ENCODE data around the gene ACE2.
A peak's percentile ranks its signal among the peaks of the same experiment; 100 is the strongest.
"Not testable (repeated sequence)": the region's sequence is repeated elsewhere in the genome, so short reads cannot be mapped to it uniquely, and the experiment has no call there.

Gene ACE2

GRCh38 chrX:15600745-15601144 is at the start of gene ACE2:
Gene ACE2 (minus strand): TSS chrX:15600960. CDS start chrX:15600911, 49 bp downstream.
- no peak for DNase-seq (ENCODE audit: low read depth)

GRCh38 chrX:15647510-15647909 is 46.8 kb upstream of the ACE2 start:
- not testable (repeated sequence) for DNase-seq (ENCODE audit: low read depth)

- DNase-seq (ENCODE audit: low read depth): no peak
Observed at GRCh38 chrX:15646543-15646942, 45.8 kb upstream of the ACE2 start.

GRCh38 chrX:15646031-15646430 is 45.3 kb upstream of the ACE2 start:
- no peak for DNase-seq (ENCODE audit: low read depth)

GRCh38 chrX:15645266-15645665 is 44.5 kb upstream of the ACE2 start:
- DNase-seq (ENCODE audit: low read depth): no peak

- DNase-seq (ENCODE audit: low read depth): no peak
Observed at GRCh38 chrX:15644560-15644872, 43.8 kb upstream of the ACE2 start.

- no peak for DNase-seq (ENCODE audit: low read depth)
Observed at GRCh38 chrX:15643786-15644559, 43.2 kb upstream of the ACE2 start.

GRCh38 chrX:15631637-15632036 is 30.9 kb upstream of the ACE2 start:
- no peak for DNase-seq (ENCODE audit: low read depth)

GRCh38 chrX:15623054-15623453 is 22.3 kb upstream of the ACE2 start:
- no peak for DNase-seq (ENCODE audit: low read depth)

GRCh38 chrX:15619053-15619755 is 18.4 kb upstream of the ACE2 start:
- peak; percentile 30 for DNase-seq (ENCODE audit: low read depth)

- peak; percentile 62 for DNase-seq (ENCODE audit: low read depth)
Observed at GRCh38 chrX:15617111-15617510, 16.4 kb upstream of the ACE2 start.

GRCh38 chrX:15616531-15616930 is 15.8 kb upstream of the ACE2 start:
- DNase-seq (ENCODE audit: low read depth): peak; percentile 73

- DNase-seq (ENCODE audit: low read depth): no peak
Observed at GRCh38 chrX:15607067-15607466, 6.3 kb upstream of the ACE2 start.

GRCh38 chrX:15606136-15606535 is 5.4 kb upstream of the ACE2 start:
- DNase-seq (ENCODE audit: low read depth): no peak

GRCh38 chrX:15605226-15605625 is 4.5 kb upstream of the ACE2 start:
- DNase-seq (ENCODE audit: low read depth): no peak

GRCh38 chrX:15602761-15603160 is 2.0 kb upstream of the ACE2 start:
- DNase-seq (ENCODE audit: low read depth): no peak

GRCh38 chrX:15601932-15602331 is 1.2 kb upstream of the ACE2 start:
- DNase-seq (ENCODE audit: low read depth): no peak

GRCh38 chrX:15600049-15600448 is 711 bp downstream of the ACE2 start:
- no peak for DNase-seq (ENCODE audit: low read depth)

- no peak for DNase-seq (ENCODE audit: low read depth)
Observed at GRCh38 chrX:15599461-15599860, 1.3 kb downstream of the ACE2 start.

- DNase-seq (ENCODE audit: low read depth): no peak
Observed at GRCh38 chrX:15598026-15598425, 2.7 kb downstream of the ACE2 start.

GRCh38 chrX:15594371-15594770 is 6.4 kb downstream of the ACE2 start:
- no peak for DNase-seq (ENCODE audit: low read depth)

GRCh38 chrX:15579778-15580747 is 20.7 kb downstream of the ACE2 start:
- peak; percentile 62 for DNase-seq (ENCODE audit: low read depth)

GRCh38 chrX:15576019-15576418 is 24.7 kb downstream of the ACE2 start:
- DNase-seq (ENCODE audit: low read depth): no peak

Measured in amniotic epithelial cell (primary cell).